GM19395 (cell line): ENCODE data around the gene LDLRAD3.
"Not testable (repeated sequence)": the region's sequence is repeated elsewhere in the genome, so short reads cannot be mapped to it uniquely, and the experiment has no call there.

Experiments
- ATAC-seq: cut with Tn5 transposase; IDR thresholded peaks from one replicate; pipeline ENCODE4 v1.9.1; 2021; ENCODE audit warnings: mild to moderate bottlenecking, moderate library complexity; ENCODE audit not compliant: unreplicated experiment

Gene LDLRAD3

GRCh38 chr11:35986947-35987346 is 43.1 kb downstream of the LDLRAD3 start:
- ATAC-seq = no peak

- no peak for ATAC-seq
Observed at GRCh38 chr11:35990170-35990569, 46.3 kb downstream of the LDLRAD3 start.

GRCh38 chr11:35990816-35991215 is 47.0 kb downstream of the LDLRAD3 start:
- ATAC-seq = no peak

- ATAC-seq = no peak
Observed at GRCh38 chr11:35992548-35992947, 48.7 kb downstream of the LDLRAD3 start.

GRCh38 chr11:35994421-35994820 is 50.6 kb downstream of the LDLRAD3 start:
- ATAC-seq = no peak

- no peak for ATAC-seq
Observed at GRCh38 chr11:35995681-35996271, 51.9 kb downstream of the LDLRAD3 start.

- ATAC-seq = no peak
Observed at GRCh38 chr11:35997902-35998520, 54.1 kb downstream of the LDLRAD3 start.

- ATAC-seq = no peak
Observed at GRCh38 chr11:35998634-35999033, 54.8 kb downstream of the LDLRAD3 start.

GRCh38 chr11:36000616-36001190 is 56.8 kb downstream of the LDLRAD3 start:
- ATAC-seq = no peak

- ATAC-seq = no peak
Observed at GRCh38 chr11:36002196-36002595, 58.3 kb downstream of the LDLRAD3 start.

- ATAC-seq = no peak
Observed at GRCh38 chr11:36002796-36003195, 58.9 kb downstream of the LDLRAD3 start.

GRCh38 chr11:36006556-36006955 is 62.7 kb downstream of the LDLRAD3 start:
- no peak for ATAC-seq

- no peak for ATAC-seq
Observed at GRCh38 chr11:36007127-36007655, 63.3 kb downstream of the LDLRAD3 start.

- ATAC-seq = no peak
Observed at GRCh38 chr11:36008584-36008983, 64.7 kb downstream of the LDLRAD3 start.

GRCh38 chr11:36009473-36009872 is 65.6 kb downstream of the LDLRAD3 start:
- ATAC-seq = no peak

GRCh38 chr11:36010010-36010740 is 66.3 kb downstream of the LDLRAD3 start:
- ATAC-seq = no peak

GRCh38 chr11:36011574-36011973 is 67.7 kb downstream of the LDLRAD3 start:
- ATAC-seq = no peak

GRCh38 chr11:36012455-36012854 is 68.6 kb downstream of the LDLRAD3 start:
- no peak for ATAC-seq

GRCh38 chr11:36012979-36013378 is 69.1 kb downstream of the LDLRAD3 start:
- ATAC-seq = no peak

GRCh38 chr11:36013446-36013845 is 69.6 kb downstream of the LDLRAD3 start:
- not testable (repeated sequence) for ATAC-seq
